ENCODE results near the gene SEPTIN5.

GRCh38 chr22:19696504-19697276, 17.6 kb upstream of the SEPTIN5 start:
- TF ChIP-seq CTCF (conservative IDR thresholded peaks at IDR 0.05; ENCODE audit: low read depth, low read length) (no peak), EZH2 (IDR thresholded peaks at IDR 0.05; ENCODE audit: borderline replicate concordance, low read depth, low read length, poor library complexity, severe bottlenecking) (no peak)

Measured in A673 (cell line).